Liver (tissue), 3 donors: ENCODE data around the gene NLK.
"Not testable (repeated sequence)": the region's sequence is repeated elsewhere in the genome, so short reads cannot be mapped to it uniquely, and the experiment has no call there.

Experiments used
- ATF3 ChIP-seq: IDR thresholded peaks from 2 replicates; pipeline ENCODE4 v1.6.1; 2016; ENCODE audit warnings: antibody characterized with exemption
- CTCF ChIP-seq: fragments of 150-350 bp; IDR thresholded peaks from 2 replicates; pipeline ENCODE4 v1.5.1; 2017; ENCODE audit warnings: improper control_type of control experiment, low read depth, low read length; ENCODE audit not compliant: missing input control
- EGR1 ChIP-seq, 2 donors: IDR thresholded peaks; 2 replicates each; pipeline ENCODE4 v1.6.1; 2016 to 2018; ENCODE audit warnings: antibody characterized with exemption in 2 of 2, low read depth in 2 of 2
- FOXA1 ChIP-seq: IDR thresholded peaks from 2 replicates; pipeline ENCODE4 v1.6.1; 2016; ENCODE audit warnings: antibody characterized with exemption
- GABPA ChIP-seq, 2 donors: IDR thresholded peaks in 1 of 2; conservative IDR thresholded peaks in 1 of 2; 2 replicates each; pipeline ENCODE4 v1.6.1; 2016; ENCODE audit warnings: antibody characterized with exemption in 2 of 2, mild to moderate bottlenecking in 1 of 2, moderate library complexity in 1 of 2
- HNF4G ChIP-seq: IDR thresholded peaks from 2 replicates; pipeline ENCODE4 v1.6.1; 2016; ENCODE audit warnings: antibody characterized with exemption
- MAX ChIP-seq: IDR thresholded peaks from 2 replicates; pipeline ENCODE4 v1.6.1; 2016; ENCODE audit warnings: antibody characterized with exemption
- NR2F2 ChIP-seq: IDR thresholded peaks from 2 replicates; pipeline ENCODE4 v1.6.1; 2016; ENCODE audit warnings: antibody characterized with exemption
- RAD21 ChIP-seq, 2 donors: IDR thresholded peaks; 2 replicates each; pipeline ENCODE4 v1.6.1; 2016; ENCODE audit warnings: antibody characterized with exemption in 2 of 2, mild to moderate bottlenecking in 2 of 2
- REST ChIP-seq: IDR thresholded peaks from 2 replicates; pipeline ENCODE4 v1.6.1; 2016; ENCODE audit warnings: antibody characterized with exemption, mild to moderate bottlenecking
- RXRA ChIP-seq, 2 donors: IDR thresholded peaks; 2 replicates each; pipeline ENCODE4 v1.6.1; 2017 to 2018; ENCODE audit warnings: antibody characterized with exemption in 2 of 2, mild to moderate bottlenecking in 1 of 2
- TAF1 ChIP-seq: conservative IDR thresholded peaks from 2 replicates; pipeline ENCODE4 v1.6.1; 2016; ENCODE audit warnings: antibody characterized with exemption, mild to moderate bottlenecking
- donor health status: healthy.
- donor health status: healthy.

GRCh38 chr17:28098591-28098990 lies 56.1 kb downstream of the NLK start:
- not testable (repeated sequence) for TF ChIP-seq ATF3; CTCF; RXRA (IDR thresholded peaks at IDR 0.05); REST; MAX; NR2F2; FOXA1; GABPA (IDR thresholded peaks at IDR 0.05 in 1 of 2, conservative IDR thresholded peaks at IDR 0.05 in 1 of 2); EGR1 (IDR thresholded peaks at IDR 0.05; ENCODE audit: low read depth in 2 of 2); RAD21 (IDR thresholded peaks at IDR 0.05); TAF1; HNF4G
